Activated T-helper 2 cell treated with anti-CD3 and anti-CD28 coated beads, Interferon-gamma antibody, Interleukin-2, Interleukin-4, amounts not matched to agents 10 μg/mL and 5 μg/mL and 100 μg/mL, durations not matched to agents 14 hours and 24 hours and 36 hours (primary cell): ENCODE data around the gene CLTCL1. TPM values are rescaled to one million over a fixed set of nuclear protein-coding genes. Genes with fewer than 3 reads are reported as not detected.

Experiments used
- DNase-seq: peaks from one replicate; pipeline ENCODE4 v3.0.0; 2021; ENCODE audit warnings: low spot score
- H3K27ac Mint-ChIP-seq: one replicate; pipeline ENCODE4 v1.8.0; 2021; ENCODE audit warnings: mixed read lengths
- H3K27me3 Mint-ChIP-seq: one replicate; pipeline ENCODE4 v1.8.0; 2021; ENCODE audit warnings: low read depth, mixed read lengths
- H3K36me3 Mint-ChIP-seq: one replicate; pipeline ENCODE4 v1.8.0; 2021; ENCODE audit warnings: low read depth, mixed read lengths
- H3K4me1 Mint-ChIP-seq: one replicate; pipeline ENCODE4 v1.8.0; 2021; ENCODE audit warnings: low read depth, mixed read lengths
- H3K4me3 Mint-ChIP-seq: one replicate; pipeline ENCODE4 v1.8.0; 2021; ENCODE audit warnings: low read depth, mild to moderate bottlenecking, moderate library complexity, mixed read lengths
- H3K9me3 Mint-ChIP-seq: one replicate; pipeline ENCODE4 v1.8.0; 2021; ENCODE audit warnings: mixed read lengths
- intact Hi-C: fragments of 100-400 bp; cut with micrococcal nuclease; formaldehyde crosslinking; loops from one replicate; pipeline ENCODE4 v1.15.1; 2023
- total RNA-seq: library from RNA; stranded (reverse); gene quantifications from 2 replicates; pipeline ENCODE4 v1.2.3, GENCODE V29; 2022

CLTCL1 gene
- total RNA-seq, 1 donor from 2014 or later, result 1.5 TPM

DNA sequence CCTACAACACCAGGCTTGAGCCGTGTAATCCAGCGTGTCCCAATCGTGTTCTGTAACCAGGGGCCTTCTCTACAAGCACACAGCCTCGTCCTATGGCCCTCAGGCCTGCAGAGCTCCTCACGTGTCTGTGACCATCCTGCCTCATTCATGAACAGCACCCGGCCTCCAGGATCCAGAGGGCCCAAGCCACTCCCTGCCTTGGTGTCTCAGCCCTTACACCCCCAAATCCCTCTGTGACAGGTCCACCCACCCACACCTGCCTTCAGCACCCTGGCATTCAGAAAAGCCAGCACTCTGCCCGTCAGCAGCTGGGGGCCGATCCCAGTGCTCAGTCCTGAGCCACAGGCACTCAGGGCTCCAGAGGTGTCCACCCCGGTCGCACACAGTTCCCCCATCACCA is 154.6 kb downstream of the CLTCL1 start:
- Mint-ChIP-seq H3K4me1 (no peaks in the 10 kb centered on the region), H3K4me3 (no peak overlapping the region), H3K36me3 (peaks cover 49% of the 10 kb centered on the region), H3K27me3 (no peaks in the 10 kb centered on the region), H3K9me3 (no peaks in the 10 kb centered on the region), H3K27ac (no peak overlapping the region)
- intact Hi-C loops, result no loop called here
- no peak for DNase-seq

DNA sequence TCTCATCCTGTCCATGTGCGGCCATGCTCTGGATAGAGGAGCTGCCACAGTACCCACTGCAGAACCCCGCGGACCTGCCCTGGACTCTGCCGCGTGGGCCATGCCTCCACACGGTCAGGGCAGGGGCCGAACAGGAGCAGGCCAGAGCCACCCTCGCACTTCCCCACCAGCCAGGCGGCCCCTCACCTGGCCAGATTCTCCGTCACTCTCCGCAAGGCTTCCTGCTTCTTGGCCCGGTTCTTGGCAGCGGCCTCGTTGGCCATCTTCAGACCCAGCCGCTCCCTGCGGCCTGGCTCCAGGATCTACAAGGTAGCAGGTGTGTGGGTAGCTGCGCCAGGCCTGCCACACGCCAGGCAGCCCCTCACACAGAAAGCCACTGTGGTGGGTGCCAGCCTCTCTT is 156.6 kb downstream of the CLTCL1 start:
- no peak overlapping the region for H3K4me3 Mint-ChIP-seq
- no peak for DNase-seq
- no peaks in the 10 kb centered on the region for H3K27me3 Mint-ChIP-seq
- peaks cover 37% of the 10 kb centered on the region for H3K36me3 Mint-ChIP-seq
- intact Hi-C loops, result no loop called here
- H3K4me1 Mint-ChIP-seq, result no peaks in the 10 kb centered on the region
- H3K9me3 Mint-ChIP-seq, result no peaks in the 10 kb centered on the region
- no peak overlapping the region for H3K27ac Mint-ChIP-seq

DNA sequence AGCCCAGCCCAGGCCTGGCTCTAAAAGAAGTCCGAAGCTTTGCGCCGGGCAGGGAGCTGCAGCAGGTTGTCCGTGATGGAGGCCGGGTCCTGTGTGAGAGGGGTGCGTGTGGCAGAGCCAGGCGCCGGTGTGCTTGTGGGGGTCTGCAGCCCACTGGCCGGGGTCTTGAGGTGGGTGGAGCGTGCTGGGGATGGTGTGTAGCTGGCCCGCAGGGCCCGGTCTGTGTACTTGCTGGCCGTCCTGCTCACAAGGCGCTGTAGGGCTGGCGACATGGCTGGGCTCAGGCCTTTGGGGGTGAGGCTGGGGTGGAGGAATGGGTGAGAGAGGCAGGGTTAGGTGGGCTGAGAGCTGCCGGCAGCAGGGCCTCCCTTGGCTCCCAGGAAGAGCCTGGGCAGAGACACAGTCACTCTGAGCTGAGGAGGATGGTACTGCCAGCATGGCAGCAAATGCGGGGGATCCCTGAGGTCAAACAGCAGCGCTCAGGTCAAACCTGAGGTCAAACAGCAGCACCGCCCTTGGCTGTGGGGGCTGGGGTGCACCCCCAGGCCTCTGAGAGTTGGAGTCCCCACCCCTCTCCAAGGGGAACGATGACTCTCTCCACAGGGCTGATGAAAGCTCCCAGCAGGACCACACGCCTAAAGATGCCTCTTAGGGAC is 157.2 kb downstream of the CLTCL1 start:
- Mint-ChIP-seq H3K27ac (no peak overlapping the region), H3K4me1 (no peaks in the 10 kb centered on the region), H3K4me3 (no peak overlapping the region), H3K27me3 (no peaks in the 10 kb centered on the region), H3K9me3 (no peaks in the 10 kb centered on the region), H3K36me3 (peaks cover 32% of the 10 kb centered on the region)
- intact Hi-C loops, result no loop called here
- DNase-seq, result no peak

DNA sequence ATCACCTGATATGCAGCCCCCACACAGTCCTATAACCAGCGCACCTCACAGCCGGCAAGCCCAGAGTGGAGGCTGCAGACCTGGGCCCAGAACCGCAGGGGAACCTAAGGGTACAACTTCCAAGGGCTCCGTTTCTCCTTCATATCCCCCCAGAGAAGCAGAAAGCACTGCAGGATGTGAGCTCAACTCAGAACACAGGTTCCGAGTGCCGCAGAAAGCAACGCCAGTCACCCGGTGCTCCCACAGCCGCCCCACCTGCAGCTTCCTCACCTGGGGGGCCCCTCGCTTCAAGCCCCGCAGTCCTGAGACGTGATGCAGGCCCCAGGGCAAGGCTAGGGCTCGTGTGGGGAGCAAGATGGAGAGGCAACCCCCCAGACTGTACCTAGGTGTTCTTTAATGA is 158.0 kb downstream of the CLTCL1 start:
- Mint-ChIP-seq H3K4me1 (no peaks in the 10 kb centered on the region), H3K4me3 (no peak overlapping the region), H3K27me3 (no peaks in the 10 kb centered on the region), H3K36me3 (peaks cover 25% of the 10 kb centered on the region), H3K27ac (no peak overlapping the region), H3K9me3 (no peaks in the 10 kb centered on the region)
- no peak for DNase-seq
- intact Hi-C loops, result no loop called here

DNA sequence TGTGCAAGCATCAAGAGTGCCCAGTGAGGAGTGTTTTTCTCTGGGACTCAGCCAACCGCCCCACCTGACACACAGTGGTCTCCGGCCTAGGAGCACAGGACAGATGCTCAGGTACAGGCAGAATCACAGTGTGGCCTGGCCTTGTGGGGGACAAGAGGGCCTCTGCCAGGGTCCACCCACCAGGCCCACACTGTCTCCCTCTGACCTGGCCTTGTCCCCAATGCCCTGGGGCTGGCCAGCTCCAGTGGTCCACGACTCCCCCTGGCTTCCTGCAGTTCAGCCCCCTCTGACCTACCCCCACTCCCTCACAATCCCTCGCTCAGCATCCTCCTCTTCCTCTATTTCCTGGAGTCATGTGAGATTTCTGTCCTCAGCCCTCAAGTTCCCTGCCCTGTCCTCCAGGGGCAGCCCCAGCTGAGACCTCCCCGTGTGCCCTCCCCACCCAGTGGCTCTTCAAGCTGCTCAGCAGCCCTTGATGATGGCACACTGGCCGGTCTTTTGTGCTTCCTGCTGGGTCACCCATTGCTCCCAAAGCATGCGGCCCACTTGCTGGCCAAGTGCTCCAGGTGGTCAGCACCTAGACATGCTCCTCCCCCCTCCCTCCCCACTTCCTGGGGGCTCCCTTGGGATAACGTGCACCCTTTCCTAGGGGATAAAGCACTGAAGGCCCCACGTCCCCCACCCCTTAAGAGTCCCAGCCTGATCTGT is 158.7 kb downstream of the CLTCL1 start:
- Mint-ChIP-seq H3K27me3 (no peaks in the 10 kb centered on the region), H3K4me3 (no peak overlapping the region), H3K27ac (no peak overlapping the region), H3K9me3 (no peaks in the 10 kb centered on the region), H3K4me1 (no peaks in the 10 kb centered on the region), H3K36me3 (peaks cover 25% of the 10 kb centered on the region)
- no peak for DNase-seq
- intact Hi-C loops, result no loop called here

DNA sequence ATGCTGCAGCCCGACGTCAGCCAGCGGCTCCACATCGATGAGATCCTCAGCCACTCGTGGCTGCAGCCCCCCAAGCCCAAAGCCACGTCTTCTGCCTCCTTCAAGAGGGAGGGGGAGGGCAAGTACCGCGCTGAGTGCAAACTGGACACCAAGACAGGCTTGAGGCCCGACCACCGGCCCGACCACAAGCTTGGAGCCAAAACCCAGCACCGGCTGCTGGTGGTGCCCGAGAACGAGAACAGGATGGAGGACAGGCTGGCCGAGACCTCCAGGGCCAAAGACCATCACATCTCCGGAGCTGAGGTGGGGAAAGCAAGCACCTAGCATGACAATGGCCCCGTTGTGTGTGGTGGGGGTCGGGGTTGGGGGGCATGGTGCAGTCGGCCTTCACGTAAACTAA is 159.4 kb downstream of the CLTCL1 start:
- Mint-ChIP-seq H3K27ac (no peak overlapping the region), H3K4me1 (no peaks in the 10 kb centered on the region), H3K4me3 (no peak overlapping the region)

DNA sequence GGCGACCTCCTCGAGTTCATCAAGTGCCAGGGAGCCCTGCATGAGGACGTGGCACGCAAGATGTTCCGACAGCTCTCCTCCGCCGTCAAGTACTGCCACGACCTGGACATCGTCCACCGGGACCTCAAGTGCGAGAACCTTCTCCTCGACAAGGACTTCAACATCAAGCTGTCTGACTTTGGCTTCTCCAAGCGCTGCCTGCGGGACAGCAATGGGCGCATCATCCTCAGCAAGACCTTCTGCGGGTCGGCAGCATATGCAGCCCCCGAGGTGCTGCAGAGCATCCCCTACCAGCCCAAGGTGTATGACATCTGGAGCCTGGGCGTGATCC is 159.9 kb downstream of the CLTCL1 start:
- no peak overlapping the region for H3K4me3 Mint-ChIP-seq
- no peak overlapping the region for H3K27ac Mint-ChIP-seq

More for the DNA sequence above, 159.4 kb downstream of the CLTCL1 start:
- DNase-seq, result no peak
- Mint-ChIP-seq H3K36me3 (peaks cover 25% of the 10 kb centered on the region), H3K9me3 (no peaks in the 10 kb centered on the region), H3K27me3 (no peaks in the 10 kb centered on the region)
- intact Hi-C loops, result no loop called here

DNA sequence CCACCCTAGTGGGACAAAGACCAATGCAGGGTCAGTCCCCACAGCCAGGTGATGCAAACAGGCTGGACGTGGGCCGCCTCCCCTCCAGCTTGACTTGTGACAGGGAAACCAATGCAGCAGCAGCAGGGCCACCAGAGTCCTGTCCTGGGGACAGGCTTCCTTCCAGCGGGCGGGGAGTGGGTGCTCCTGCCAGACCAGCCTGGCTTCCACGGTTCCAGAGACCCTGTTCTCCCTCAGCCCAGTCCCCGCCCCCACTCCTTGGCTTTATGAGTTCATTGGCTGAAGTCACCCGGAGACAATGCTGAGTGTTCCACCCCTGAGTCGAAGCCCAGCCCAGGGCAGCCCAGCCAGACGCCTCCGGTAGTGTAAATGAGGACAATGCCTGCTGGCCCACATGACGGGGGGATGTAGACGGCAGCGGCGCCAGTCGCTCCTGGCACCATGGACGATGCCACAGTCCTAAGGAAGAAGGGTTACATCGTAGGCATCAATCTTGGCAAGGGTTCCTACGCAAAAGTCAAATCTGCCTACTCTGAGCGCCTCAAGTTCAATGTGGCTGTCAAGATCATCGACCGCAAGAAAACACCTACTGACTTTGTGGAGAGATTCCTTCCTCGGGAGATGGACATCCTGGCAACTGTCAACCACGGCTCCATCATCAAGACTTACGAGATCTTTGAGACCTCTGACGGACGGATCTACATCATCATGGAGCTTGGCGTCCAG is 160.4 kb downstream of the CLTCL1 start, which contains the start of gene TSSK2:
TSSK2 (plus strand) TSS at position 350 of the 726 bp plus-strand sequence; CDS start at position 442, 92 bp downstream.
- intact Hi-C loops, result no loop called here
- no peak for DNase-seq
- peaks cover 15% of the 10 kb centered on the region for H3K36me3 Mint-ChIP-seq
- H3K27me3 Mint-ChIP-seq, result no peaks in the 10 kb centered on the region
- no peaks in the 10 kb centered on the region for H3K9me3 Mint-ChIP-seq
- no peak within 1 kb of the TSS for H3K27ac Mint-ChIP-seq
- no peaks in the 10 kb centered on the region for H3K4me1 Mint-ChIP-seq
- H3K4me3 Mint-ChIP-seq, result no peak within 1 kb of the TSS

More for the DNA sequence above, 159.9 kb downstream of the CLTCL1 start:
- intact Hi-C loops, result no loop called here
- Mint-ChIP-seq H3K27me3 (no peaks in the 10 kb centered on the region), H3K4me1 (no peaks in the 10 kb centered on the region), H3K9me3 (no peaks in the 10 kb centered on the region), H3K36me3 (peaks cover 20% of the 10 kb centered on the region)
- no peak for DNase-seq

DNA sequence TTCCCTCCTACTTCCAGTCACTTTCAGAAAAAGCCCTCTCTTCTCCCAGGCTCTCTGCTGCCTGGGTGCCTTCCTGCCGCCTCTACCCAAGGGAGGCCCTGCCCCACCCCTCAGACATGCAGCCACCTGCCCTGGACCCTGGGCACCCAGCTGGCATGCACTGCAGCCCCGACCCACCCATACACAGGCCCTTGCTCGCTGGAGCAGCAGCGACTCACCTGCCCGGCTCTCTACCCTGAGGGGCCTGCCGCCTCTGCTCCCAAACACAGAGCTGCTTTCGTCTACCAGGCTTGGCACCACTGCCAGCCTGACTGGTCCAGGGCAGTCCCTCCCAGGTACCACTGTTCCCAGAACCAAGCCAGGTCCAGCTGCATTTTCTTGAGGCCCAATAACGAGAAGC is 161.6 kb downstream of the CLTCL1 start:
- Mint-ChIP-seq H3K27ac (no peak overlapping the region), H3K36me3 (peaks cover 6% of the 10 kb centered on the region), H3K4me1 (no peaks in the 10 kb centered on the region), H3K9me3 (no peaks in the 10 kb centered on the region), H3K4me3 (no peak overlapping the region), H3K27me3 (no peaks in the 10 kb centered on the region)
- intact Hi-C loops, result no loop called here
- no peak for DNase-seq

Other genes starting within 250 kb of the CLTCL1 start
- gene DGCR2, start 169.3 kb downstream of the CLTCL1 start, total RNA-seq, result 20.8 and 22.5 TPM in 2 replicates
- gene TSSK2, start 160.4 kb downstream of the CLTCL1 start, total RNA-seq, result not detected in 2 replicates
- 19.4 and 20.3 TPM in 2 replicates for gene ESS2, start 147.1 kb downstream of the CLTCL1 start, total RNA-seq
- not detected in 2 replicates for gene GSC2, start 141.4 kb downstream of the CLTCL1 start, total RNA-seq
- gene SLC25A1, start 113.0 kb downstream of the CLTCL1 start, total RNA-seq, result 52.0 and 53.1 TPM in 2 replicates
- 36.0 and 36.1 TPM in 2 replicates for gene HIRA, start 140.0 kb upstream of the CLTCL1 start, total RNA-seq
- gene MRPL40, start 140.8 kb upstream of the CLTCL1 start, total RNA-seq, result 32.2 and 34.8 TPM in 2 replicates
- gene C22orf39, start 156.0 kb upstream of the CLTCL1 start, total RNA-seq, result 26.2 and 26.9 TPM in 2 replicates
- gene UFD1, start 187.5 kb upstream of the CLTCL1 start, total RNA-seq, result 103 and 110 TPM in 2 replicates
- gene CDC45, start 188.2 kb upstream of the CLTCL1 start, total RNA-seq, result 101 and 108 TPM in 2 replicates
- gene CLDN5, start 232.7 kb upstream of the CLTCL1 start, total RNA-seq, result 1.2 and 1.5 TPM in 2 replicates